Activated effector memory CD4-positive, alpha-beta T cell treated with anti-CD3 and anti-CD28 coated beads, Interleukin-2, amount 50 U/mL, for 16 hours (primary cell): ENCODE results near the gene ATF6B.
"Not testable (repeated sequence)": the region's sequence is repeated elsewhere in the genome, so short reads cannot be mapped to it uniquely, and the experiment has no call there.

ENCODE experiments used
- DNase-seq: peaks from one replicate; pipeline ENCODE4 v3.0.0-alpha.2; 2020

The ATF6B gene

DNA sequence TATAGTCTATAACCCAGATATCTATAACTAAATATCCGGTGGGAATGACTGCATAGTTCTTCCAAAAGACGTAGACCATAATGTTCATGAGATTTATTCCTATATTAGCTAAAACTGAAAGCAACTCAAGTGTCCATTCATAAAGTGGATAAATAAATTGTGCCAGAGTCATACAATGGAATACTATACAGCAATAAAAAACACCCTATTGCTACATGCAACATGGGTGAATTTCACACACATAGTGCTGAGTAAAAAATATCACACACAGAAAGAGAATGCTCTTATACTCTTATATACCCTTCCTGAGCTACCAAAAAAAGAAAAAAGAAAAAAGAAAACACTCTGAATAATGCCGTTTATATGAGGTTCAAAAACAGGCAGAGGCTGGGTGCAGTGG is 25.8 kb downstream of the ATF6B start:
- no peak for DNase-seq

DNA sequence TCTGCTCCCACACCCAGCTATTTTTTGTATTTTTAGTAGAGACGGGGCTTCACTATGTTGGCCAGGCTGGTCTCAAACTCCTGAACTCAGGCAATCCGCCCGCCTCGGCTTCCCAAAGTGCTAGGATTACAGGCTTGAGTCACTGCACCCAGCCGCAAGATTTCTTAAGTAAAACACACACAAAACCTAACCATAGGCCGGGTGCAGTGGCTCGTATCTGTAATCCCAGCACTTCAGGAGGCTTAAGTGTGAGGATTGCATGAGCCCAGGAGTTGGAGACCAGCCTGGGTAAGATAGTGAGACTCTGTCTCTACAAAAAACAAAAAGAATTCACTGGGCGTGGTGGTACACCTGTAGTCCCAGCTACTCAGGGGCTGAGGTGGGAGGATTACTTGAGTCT is 27.8 kb downstream of the ATF6B start:
- DNase-seq, result not testable (repeated sequence)

DNA sequence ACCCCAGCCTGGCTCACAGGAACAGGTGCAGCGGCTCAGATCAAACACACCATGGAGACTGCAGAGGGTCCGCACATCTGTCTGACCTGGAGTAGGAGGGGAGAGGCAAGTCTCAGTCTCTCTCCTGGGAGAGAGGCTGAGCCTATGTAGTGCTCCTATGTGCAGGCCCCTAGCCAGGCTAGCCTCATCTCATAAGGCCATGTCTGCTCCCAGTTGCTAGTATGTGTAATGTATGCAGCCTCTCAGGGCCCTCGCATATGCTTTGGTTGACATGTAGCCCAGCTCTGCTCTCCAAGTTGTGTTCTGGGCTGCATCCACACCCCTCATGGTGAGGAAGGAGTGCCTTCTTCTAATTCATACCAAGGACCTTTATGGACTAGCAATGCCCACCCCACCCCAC is 30.7 kb downstream of the ATF6B start:
- DNase-seq, result no peak

DNA sequence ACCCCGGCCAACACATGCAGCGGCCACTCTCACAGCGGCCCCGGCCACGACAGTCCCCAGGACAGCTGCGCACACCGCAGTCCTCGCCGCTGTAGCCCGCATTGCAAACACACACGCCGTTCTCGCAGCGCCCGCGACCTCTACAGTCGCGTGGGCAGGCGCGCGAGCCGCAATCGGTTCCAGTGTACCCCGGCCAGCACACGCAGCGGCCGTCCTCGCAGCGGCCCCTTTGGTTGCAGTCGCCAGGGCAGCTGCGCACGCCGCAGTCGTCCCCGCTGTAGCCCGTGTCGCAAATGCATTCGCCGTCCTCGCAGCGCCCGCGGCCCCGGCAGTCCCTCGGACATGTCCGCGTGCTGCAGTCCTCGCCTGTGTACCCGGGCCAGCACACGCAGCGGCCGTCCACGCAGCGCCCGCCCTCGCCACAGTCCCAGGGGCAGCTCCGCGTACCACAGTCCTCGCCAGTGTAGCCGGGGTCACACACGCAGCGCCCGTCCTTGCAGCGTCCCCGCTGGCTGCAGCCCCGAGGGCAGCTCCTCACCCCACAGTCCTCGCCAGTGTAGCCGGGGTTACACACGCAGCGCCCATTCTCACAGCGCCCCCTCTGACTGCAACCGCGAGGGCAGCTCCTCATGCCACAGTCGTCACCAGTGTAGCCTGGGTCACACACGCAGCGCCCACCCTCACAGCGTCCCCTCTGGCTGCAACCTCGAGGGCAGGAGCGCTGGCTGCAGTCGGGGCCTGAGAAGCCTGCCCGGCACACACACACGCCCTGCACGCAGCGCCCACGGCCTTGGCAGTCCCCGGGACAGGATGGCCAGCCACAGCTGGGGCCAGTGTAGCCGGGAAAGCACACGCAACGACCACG is 31.4 kb downstream of the ATF6B start:
- DNase-seq, result no peak

DNA sequence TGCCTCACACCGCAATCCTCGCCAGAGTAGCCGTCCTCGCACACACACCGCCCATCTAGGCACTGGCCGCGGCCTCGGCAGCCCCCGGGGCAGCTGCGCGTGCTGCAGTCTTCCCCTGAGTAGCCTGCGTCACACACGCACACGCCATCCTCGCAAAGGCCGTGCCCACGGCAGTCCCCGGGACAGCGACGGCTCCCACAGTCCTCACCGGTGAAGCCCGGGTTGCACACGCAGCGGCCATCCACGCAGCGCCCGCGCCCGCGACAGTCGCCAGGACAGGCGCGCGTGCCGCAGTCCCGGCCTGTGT is 32.0 kb downstream of the ATF6B start:
- DNase-seq, result no peak

DNA sequence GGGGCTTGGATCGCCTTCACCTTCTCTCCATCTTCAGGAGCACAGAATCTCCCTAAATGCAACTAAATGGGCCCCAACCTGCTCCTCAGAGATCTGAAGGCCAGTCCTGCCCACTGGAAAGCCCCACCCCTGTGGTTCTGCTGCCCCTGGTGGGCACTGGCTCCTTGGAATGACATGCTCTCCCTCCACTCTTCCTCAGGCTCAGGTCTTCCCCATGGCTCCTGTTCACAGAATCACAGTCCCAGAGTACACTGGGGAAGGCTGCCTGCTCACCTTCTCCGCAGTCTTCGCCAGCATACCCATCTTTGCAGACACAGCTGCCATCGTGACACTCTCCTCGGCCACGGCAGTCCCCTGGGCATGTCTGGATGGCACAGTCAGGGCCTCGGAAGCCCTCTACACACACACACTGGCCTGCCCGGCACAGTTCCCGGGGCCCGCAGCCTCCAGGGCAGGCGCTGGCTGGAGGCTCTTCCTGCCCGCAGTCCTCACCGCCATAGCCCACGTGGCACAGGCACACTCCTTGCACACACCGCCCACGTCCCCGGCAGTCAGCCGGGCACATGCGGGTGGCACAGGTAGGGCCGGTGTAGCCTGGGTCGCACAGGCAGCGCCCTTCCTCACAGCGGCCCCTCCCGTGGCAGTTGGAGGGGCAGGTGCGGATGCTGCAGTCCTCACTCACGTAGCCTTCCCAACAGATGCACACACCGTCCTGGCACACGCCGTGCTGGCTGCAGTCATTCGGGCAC is 32.5 kb downstream of the ATF6B start:
- no peak for DNase-seq

DNA sequence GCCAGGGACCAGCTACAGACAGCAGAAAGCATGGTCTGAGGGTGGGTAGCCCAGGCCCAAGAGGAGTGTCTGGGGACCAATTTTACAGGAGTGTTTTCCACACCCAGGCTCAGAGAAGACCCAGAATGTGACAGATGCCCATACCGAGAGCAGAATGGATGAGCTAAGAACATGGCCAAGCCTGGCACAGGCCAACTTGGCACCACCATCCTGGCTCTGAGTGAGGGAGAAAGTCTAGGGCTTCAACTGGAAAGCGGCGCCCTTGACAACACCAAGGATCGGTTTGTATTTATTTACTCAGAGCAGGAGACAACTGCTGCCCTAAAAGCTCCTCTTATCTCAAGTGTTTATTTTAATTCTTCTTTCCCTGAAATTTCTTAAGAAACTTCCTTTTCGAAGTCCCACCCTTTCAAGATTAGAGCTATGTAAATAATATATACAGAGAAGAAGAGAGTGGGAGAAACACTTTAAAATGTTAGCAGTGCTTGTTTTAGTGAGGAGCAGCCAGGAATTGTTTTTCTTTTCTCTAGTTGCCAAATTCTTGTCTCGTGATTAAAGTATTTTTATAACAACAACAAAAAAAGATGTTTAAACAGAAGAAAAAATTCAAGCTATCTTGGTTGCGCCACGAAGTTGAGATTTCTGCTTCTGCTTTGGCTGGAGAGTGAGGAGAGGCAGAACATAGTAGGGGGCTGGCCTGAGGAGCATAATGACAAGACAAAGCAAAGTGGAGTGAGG is 35.1 kb downstream of the ATF6B start:
- no peak for DNase-seq

DNA sequence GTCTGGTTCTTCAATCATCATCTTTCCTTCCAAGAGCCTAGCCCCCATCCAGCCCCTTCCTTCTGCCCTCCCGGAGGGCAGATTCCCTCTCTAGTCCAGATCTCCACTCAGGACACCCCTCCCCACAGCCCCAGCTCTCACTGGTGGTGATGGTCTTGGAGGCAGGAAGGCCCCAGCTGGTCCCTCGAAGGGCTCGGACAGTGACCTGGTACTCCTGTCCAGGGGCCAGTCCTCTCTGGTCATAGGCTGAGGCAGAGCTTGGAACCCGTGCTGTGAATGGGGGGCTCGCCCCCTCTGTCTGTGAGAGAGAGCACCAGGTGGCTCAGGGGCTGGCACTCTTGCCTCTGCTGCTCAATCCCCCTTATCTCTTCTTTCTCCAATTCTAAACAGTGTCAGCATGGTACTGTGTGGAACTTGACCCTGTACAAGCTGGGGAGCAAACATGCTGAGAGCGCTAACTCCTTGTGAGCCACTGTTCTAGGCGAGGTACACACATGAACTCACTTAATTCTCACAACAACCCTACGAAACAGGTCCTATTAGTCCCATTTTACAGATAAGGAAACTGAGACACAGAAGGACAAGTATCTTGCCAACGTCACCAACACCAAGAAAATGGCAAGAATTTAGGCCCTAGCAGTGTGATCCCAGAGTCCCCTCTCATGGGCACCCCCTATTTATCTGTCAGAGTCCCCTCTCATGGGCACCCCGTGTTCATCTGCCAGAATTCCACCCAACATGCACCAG is 38.8 kb downstream of the ATF6B start:
- no peak for DNase-seq

DNA sequence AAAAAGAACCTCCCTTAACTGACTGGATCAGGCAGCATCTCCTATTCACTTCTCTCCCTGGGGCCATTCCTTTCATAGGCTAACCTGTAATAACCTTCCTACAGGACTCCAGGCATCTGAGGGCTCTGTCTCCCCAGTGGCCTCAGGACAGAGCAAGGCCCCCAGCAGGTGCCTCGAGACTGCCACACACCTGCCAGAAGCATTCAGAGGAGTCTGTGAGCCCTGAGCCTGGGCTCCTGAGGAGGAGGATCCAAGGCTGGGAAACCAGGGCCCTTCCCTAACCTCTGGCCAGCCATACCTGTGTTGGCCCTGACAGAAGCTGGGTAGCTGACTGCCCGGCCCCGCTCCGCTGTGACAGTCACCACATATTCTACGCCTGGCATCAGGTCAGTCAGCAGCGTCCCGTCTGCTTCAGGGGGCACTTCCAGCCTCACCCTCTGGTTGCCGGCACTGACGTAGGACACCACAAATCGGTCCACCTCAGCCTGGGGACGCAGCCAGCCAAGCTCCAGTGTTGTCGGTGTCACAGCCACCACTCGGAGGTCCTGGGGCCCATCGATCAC is 39.5 kb downstream of the ATF6B start:
- no peak for DNase-seq

DNA sequence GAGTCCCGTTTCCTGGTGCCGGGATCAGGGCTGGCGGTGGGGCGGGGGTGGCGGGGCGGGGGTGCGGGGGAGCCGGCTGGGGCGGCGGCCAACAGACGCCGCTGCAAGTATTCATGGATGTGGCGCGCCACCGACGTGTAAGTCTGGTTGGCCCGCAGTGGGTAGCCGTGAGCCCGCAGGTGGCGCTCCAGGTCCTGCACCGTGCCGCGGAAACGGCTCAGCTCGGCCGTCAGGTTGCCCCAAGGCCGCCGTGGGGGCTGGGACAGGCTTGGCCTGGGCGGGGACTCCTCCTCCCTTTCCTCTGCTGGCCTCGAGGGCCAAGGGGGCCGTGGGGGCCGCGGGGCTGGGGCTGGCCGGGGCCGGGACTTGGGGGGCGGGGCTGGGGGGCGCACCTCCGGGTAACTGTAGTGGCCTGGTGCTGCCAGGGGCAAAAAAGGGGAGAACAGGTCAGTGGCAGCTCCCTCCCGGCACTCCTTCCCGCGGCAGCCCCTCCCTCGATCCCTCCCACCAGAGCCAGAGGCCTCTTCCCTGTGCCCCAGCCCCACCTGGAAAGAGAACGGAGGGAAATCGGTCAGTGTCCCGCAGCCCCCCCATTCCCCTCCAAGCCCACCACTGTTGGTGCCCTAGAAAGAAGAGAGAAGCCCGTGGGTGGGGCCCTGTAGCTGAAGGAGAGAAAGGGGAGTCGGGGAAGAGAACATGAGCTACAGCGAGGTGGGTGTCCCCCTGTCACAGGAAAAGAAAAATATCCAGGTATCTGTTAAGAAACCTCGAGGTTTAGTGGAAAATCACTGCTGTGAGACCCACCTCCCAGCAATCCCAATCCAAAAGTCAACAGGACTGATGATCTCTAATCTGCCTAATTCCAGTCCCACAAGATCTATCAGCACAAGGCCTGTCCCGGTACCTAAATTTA is 40.2 kb downstream of the ATF6B start:
- DNase-seq, result peak; percentile 86

DNA sequence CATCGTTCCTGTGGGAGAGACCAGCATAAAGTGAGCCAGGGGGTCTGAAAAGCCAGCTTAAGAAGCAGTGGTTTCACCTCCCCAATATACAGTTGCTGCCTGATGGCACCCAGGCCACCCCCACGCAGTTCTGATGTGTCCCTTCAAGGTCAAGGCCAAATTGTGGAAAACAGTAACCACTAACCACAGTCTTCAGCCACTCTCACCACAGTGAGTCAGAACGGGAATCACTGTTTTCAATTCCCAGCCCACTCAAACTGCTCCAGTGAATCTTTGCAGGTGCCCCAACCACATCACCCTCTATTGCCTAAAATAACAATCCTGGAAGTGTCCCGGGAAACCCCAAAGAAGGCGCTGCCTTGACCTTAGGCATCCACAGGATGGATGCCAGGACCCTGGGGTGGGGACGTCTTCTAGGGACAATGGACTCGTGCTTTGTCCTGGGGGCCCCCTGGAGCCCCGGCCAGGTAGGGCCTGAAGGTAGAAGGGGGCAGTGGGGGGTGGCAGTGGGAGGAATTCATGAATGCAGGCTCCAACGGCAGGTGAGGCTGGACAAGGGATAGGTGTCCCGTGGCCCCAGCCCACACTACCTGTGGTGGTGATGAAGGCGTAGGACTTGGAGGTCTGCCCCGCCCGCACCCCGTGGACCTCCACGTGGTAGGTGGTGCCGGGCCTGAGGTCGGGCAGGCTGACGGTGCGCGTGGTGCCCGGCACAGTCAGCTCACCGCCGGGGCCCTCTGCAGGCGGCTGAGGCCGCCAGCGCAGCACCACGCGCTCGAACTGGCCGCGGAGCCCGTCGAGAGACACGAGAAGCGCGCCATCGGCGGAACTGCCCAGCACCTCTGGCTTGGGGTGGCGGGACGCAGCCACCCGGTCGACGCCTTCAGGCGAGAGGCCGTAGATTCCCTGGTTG is 41.1 kb downstream of the ATF6B start:
- no peak for DNase-seq

DNA sequence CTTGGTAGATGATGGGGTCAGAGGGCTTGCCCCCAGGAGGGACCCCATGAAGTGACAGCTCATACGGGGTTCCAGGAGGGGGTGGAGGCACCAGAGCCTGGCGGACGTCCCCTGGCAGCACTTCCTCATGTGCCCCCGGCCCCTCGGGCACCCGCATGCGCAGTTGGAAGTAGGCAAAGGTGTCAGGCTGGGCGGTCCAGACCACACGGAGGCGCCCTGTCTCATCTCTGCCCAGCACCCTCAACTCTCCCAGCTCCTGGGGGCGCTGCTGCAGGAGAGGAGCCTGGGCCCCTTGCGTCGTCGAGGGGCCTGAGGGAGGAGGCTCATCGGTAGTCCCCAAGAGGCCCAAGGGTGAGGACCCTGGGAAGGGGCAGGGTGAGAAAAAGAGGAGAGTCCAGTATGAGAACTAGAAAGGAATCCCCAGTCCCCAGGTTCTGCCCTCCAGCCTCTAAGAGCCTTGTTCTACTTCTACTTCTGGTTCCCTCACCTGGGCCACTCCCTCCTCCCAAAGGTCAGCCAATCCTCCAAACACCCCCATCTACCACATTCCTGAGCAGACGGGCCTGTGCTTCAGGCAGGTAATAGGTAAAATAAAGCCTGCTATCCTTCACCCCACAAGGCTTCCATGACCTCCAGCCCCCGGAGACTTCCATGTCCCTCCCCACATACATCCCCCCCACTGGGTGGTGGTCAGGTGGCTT is 42.1 kb downstream of the ATF6B start:
- DNase-seq, result no peak

DNA sequence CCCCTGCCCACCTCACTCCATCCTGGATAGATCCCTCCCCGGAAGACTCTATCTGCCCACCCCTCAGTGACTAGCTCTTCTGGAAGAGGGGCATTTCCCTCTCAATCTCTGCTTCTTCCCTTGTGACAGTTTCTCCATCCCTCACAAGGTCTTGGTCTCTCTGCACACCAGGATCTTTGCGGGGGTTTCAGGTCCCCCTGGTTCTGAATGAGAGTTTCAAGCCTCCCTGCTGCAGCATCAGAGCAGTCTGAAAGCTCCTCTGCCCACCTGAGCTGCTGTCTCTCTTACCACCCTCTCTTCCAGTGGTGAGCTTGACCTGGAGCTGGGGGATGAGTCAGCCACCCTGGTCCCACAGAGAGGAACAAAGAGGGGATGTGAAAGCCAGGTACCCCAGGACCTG is 43.3 kb downstream of the ATF6B start:
- no peak for DNase-seq

DNA sequence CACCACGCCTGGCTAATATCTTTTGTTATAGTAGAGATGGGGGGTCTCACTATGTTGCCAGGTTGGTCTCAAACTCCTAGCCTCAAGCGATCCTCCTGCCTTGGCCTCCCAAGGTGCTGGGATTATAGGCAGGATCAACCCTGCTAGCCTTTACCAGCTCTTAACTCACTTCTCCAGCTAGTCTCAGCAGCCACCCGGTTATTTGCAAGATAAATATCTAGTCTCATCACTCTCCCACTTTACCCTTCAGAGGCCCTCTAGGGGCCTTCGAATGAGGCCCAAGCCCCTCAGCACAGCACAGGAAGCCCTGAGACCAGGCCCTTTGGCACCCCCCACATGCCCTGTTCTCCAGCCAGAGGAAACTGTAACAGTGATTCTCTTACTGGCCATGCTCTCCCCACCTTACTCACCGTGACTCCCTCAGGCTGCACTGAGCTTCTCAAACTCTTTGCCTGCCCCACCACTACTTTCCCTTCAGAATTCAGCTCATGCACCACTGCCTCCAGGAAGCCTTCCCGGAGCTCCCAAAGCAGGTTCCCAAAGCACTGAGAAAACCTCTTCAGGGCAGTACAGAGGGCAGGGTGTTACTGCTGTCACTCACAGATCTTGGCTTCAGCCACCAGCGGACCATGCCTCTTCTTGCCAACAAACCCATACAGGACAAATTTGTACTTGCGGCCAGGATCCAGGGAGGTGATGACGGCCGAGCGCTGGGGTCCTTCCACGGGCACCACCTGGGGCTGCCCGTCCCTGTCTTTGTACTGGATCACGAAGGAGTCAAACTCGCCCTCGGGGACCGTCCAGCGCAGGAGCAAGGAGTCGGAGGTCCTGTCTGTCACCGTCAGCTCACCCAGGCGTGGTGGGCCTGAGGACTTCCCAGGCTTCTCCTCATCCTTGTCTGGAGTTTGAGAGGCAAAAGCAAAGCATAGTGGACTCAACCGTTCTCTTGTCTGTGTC is 44.0 kb downstream of the ATF6B start:
- DNase-seq, result no peak

DNA sequence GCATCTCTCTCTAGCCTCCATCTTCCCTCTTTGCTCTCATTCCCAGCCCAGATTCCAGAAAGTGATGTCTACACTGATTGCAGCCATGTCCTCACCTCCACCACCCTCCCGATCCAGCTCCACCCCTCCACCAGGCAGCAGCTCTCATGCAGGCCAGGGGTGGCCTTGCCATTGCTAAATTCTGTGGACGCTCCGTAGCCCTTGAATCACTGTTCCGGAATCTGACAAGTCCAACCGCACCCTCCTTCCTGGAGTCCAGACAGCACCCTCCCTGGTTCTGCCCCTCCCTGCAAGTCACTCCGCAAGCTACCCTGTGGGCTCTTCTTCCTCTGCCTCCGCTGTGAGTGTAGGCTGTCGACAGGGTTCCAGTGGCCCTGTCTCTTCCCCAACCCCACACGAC is 45.1 kb downstream of the ATF6B start:
- no peak for DNase-seq

DNA sequence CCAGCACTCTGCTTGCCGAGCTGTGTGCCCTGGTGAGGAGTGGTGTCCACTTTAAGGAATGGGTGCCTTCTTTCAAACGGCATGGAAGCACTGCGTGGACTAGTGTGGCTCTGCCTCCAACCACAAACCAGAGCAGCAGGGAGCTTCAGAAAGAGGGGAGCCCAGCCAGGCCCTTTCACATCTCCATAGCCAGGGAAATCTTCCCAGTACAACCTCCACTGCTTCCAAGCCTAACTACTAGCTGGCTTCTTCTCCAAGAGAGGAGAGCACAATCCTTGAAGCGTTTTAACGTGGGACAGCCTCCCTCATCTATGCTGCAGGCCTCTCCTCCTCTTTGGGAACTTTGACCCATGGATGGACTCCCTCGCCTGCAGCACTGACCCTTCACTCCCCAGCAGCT is 45.6 kb downstream of the ATF6B start:
- DNase-seq, result no peak

DNA sequence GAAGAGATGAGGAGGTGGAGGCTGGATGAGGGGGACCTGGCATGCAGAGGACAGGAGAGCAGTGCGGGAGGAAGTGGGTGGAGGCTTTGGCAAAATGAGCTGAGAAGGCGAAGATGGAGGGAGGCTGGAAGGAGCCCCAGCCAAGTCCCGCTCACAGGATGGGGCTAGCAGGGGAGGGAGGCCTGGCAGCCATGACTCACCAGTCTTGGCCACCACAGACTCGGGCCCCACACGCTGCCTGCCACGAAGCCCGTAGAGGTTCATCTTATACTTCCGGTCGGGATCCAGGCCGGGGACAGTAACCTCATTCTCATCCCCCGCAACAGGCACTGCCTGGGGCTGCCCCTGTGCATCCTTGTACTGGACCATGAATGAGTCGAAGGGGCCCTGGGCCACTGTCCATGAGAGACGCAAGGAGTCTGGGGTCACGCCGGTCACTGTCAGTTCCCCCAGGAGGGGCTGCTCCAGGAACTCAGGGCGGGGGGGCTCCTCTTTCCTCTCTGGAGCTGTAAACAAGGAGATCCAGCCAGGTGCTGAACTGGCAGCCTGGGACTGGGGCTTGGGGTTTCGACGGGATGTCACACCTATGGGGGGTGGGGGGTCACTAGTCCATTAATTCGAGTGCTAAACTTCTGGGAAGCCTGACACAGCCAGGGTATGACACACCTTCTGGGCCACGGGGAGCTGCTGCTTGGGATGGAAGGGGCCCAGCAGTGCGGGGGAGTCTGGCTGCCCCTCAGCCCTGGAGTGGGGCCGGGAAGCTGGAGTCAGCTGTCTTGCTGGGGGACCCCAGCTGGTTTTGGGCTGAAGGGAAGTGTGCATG is 46.7 kb downstream of the ATF6B start:
- DNase-seq, result no peak
